OCI-LY1 (cell line): Measurements from ENCODE around the gene PLA2G4B.

ENCODE experiments used
- EZH2 ChIP-seq: fragments of 200-600 bp; sonication (generic), shearing (Covaris generic); IDR thresholded peaks from 2 replicates; pipeline ENCODE4 v1.8.0; 2017; ENCODE audit warnings: borderline replicate concordance, mixed run types, mild to moderate bottlenecking, antibody characterized with exemption, low read length, moderate library complexity, mixed read lengths
- TF ChIP-seq, protein P1 (sequence below): fragments of 200-600 bp; sonication (generic), shearing (Covaris generic); IDR thresholded peaks from 2 replicates; pipeline ENCODE4 v1.5.1; 2017; ENCODE audit warnings: mild to moderate bottlenecking, antibody characterized with exemption, low read length, moderate library complexity, mixed read lengths

DNA sequence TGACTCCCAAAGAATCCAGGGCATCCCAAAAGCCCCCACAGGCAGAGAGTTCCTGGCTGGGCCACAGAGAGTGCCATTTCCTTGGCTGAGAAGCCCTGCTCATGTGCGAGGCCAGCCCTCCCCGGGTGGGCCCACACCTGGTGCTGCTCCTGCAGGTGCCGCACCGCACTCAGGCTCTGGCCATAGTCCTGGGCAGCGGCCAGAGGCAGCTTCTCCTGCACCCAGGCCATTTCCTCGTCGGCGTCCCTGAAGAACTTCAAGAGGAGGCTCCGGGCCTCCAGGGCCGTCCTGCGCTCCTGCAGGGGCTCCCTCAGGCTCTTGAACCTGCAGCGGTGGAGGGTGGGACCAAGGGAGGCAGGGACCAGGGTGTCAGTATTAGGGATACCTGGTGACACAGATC is 18.1 kb downstream of the PLA2G4B start:
- TF ChIP-seq, protein P1, sequence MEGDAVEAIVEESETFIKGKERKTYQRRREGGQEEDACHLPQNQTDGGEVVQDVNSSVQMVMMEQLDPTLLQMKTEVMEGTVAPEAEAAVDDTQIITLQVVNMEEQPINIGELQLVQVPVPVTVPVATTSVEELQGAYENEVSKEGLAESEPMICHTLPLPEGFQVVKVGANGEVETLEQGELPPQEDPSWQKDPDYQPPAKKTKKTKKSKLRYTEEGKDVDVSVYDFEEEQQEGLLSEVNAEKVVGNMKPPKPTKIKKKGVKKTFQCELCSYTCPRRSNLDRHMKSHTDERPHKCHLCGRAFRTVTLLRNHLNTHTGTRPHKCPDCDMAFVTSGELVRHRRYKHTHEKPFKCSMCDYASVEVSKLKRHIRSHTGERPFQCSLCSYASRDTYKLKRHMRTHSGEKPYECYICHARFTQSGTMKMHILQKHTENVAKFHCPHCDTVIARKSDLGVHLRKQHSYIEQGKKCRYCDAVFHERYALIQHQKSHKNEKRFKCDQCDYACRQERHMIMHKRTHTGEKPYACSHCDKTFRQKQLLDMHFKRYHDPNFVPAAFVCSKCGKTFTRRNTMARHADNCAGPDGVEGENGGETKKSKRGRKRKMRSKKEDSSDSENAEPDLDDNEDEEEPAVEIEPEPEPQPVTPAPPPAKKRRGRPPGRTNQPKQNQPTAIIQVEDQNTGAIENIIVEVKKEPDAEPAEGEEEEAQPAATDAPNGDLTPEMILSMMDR = no peak
- no peak for TF ChIP-seq EZH2
